Type B pancreatic cell (in vitro differentiated cells): ENCODE measurements around the gene FAM53C. TPM values are rescaled to one million over a fixed set of nuclear protein-coding genes. Genes with fewer than 3 reads are reported as not detected.
A peak's percentile ranks its signal among the peaks of the same experiment; 100 is the strongest.

Experiments
- DNase-seq: peaks from one replicate; pipeline ENCODE4 v3.0.0; 2021; ENCODE audit warnings: mixed read lengths; ENCODE audit not compliant: unreplicated experiment; ENCODE audit errors: extremely low spot score
- H3K27ac Mint-ChIP-seq: 2 replicates; pipeline ENCODE4 v1.8.0; 2021; ENCODE audit warnings: mild to moderate bottlenecking, mixed read lengths
- H3K27me3 Mint-ChIP-seq: 2 replicates; pipeline ENCODE4 v1.8.0; 2021; ENCODE audit warnings: mixed read lengths
- H3K36me3 Mint-ChIP-seq: 2 replicates; pipeline ENCODE4 v1.8.0; 2021; ENCODE audit warnings: mixed read lengths
- H3K4me1 Mint-ChIP-seq: one replicate; pipeline ENCODE4 v1.8.0; 2021; ENCODE audit warnings: mixed read lengths; ENCODE audit not compliant: unreplicated experiment
- H3K4me3 Mint-ChIP-seq: 2 replicates; pipeline ENCODE4 v1.8.0; 2021; ENCODE audit warnings: mild to moderate bottlenecking, mixed read lengths
- H3K9me3 Mint-ChIP-seq: 2 replicates; pipeline ENCODE4 v1.8.0; 2021; ENCODE audit warnings: mixed read lengths
- total RNA-seq: library from RNA; stranded (reverse); gene quantifications from 2 replicates; pipeline ENCODE4 v1.2.1, GENCODE V29; 2021; ENCODE audit warnings: low replicate concordance
- TF ChIP-seq, protein P1 (sequence below): fragments of 200-600 bp; sonication (generic); conservative IDR thresholded peaks from 2 replicates; pipeline ENCODE4 v1.5.0; 2021; ENCODE audit warnings: antibody characterized with exemption, mild to moderate bottlenecking

FAM53C gene
- total RNA-seq, 1 donor from 2014 or later: 56.4 TPM

DNA sequence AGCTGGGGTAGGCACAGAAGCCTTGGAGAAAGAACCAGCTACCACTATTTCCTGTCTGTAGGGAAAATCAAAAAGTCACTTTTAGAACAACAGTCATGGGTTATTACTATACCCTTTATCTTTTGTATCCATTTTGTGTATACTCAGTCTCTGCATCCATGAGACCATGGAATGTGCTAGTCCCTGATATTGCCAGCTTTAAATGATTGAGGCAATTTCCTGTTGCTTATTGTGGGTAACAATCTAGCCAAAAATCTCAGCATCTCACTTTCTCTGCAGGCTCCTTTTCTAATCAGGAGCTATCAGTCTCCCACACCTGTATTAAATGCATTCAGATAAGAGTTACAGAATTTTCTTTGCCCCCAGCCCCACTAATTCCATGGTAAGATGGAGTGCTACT is 13.5 kb downstream of the FAM53C start:
- Mint-ChIP-seq H3K4me3 (peak overlapping the region; percentile 74), H3K36me3 (peaks cover 27% of the 10 kb centered on the region), H3K4me1 (peaks cover 27% of the 10 kb centered on the region), H3K9me3 (peaks cover 12% of the 10 kb centered on the region), H3K27me3 (no peaks in the 10 kb centered on the region), H3K27ac (peak overlapping the region; percentile 55)
- TF ChIP-seq, protein P1, sequence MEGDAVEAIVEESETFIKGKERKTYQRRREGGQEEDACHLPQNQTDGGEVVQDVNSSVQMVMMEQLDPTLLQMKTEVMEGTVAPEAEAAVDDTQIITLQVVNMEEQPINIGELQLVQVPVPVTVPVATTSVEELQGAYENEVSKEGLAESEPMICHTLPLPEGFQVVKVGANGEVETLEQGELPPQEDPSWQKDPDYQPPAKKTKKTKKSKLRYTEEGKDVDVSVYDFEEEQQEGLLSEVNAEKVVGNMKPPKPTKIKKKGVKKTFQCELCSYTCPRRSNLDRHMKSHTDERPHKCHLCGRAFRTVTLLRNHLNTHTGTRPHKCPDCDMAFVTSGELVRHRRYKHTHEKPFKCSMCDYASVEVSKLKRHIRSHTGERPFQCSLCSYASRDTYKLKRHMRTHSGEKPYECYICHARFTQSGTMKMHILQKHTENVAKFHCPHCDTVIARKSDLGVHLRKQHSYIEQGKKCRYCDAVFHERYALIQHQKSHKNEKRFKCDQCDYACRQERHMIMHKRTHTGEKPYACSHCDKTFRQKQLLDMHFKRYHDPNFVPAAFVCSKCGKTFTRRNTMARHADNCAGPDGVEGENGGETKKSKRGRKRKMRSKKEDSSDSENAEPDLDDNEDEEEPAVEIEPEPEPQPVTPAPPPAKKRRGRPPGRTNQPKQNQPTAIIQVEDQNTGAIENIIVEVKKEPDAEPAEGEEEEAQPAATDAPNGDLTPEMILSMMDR: no peak
- DNase-seq: no peak

- H3K27me3 Mint-ChIP-seq: no peaks in the 10 kb centered on the region
- TF ChIP-seq, protein P1: peak; percentile 97
- peak within 1 kb of the TSS; percentile 94 for H3K4me3 Mint-ChIP-seq
- H3K27ac Mint-ChIP-seq: peak within 1 kb of the TSS; percentile 97
- peaks cover 27% of the 10 kb centered on the region for H3K36me3 Mint-ChIP-seq
- H3K4me1 Mint-ChIP-seq: peaks cover 27% of the 10 kb centered on the region
- DNase-seq: peak; percentile 99
- peaks cover 12% of the 10 kb centered on the region for H3K9me3 Mint-ChIP-seq
These were observed 14.1 kb downstream of the FAM53C start, which contains the start of gene KDM3B for GRCh38 chr5:138352071-138352721. TSS of gene KDM3B (plus strand) at chr5:138352685. CDS start at chr5:138352796, 111 bp downstream.

- DNase-seq: peak; percentile 76
- H3K27ac Mint-ChIP-seq: peak overlapping the region; percentile 97
- H3K9me3 Mint-ChIP-seq: peaks cover 12% of the 10 kb centered on the region
- no peaks in the 10 kb centered on the region for H3K27me3 Mint-ChIP-seq
- peaks cover 23% of the 10 kb centered on the region for H3K36me3 Mint-ChIP-seq
- peak overlapping the region; percentile 94 for H3K4me3 Mint-ChIP-seq
- TF ChIP-seq, protein P1: peak; percentile 64
- H3K4me1 Mint-ChIP-seq: peaks cover 27% of the 10 kb centered on the region
These were observed 14.9 kb downstream of the FAM53C start for GRCh38 chr5:138352722-138353559.

GRCh38 chr5:138353560-138354080 is 15.6 kb downstream of the FAM53C start:
- Mint-ChIP-seq H3K27me3 (no peaks in the 10 kb centered on the region), H3K27ac (peak overlapping the region; percentile 97), H3K36me3 (peaks cover 23% of the 10 kb centered on the region), H3K9me3 (peaks cover 12% of the 10 kb centered on the region), H3K4me1 (peaks cover 27% of the 10 kb centered on the region), H3K4me3 (peak overlapping the region; percentile 94)
- DNase-seq: peak; percentile 20
- TF ChIP-seq, protein P1: no peak

- H3K4me1 Mint-ChIP-seq: peaks cover 27% of the 10 kb centered on the region
- H3K9me3 Mint-ChIP-seq: peaks cover 12% of the 10 kb centered on the region
- peak overlapping the region; percentile 94 for H3K4me3 Mint-ChIP-seq
- TF ChIP-seq, protein P1: no peak
- no peaks in the 10 kb centered on the region for H3K27me3 Mint-ChIP-seq
- peaks cover 23% of the 10 kb centered on the region for H3K36me3 Mint-ChIP-seq
- H3K27ac Mint-ChIP-seq: peak overlapping the region; percentile 97
- peak; percentile 8 for DNase-seq
These were observed 16.3 kb downstream of the FAM53C start for GRCh38 chr5:138354387-138354786.
